Measurements from ENCODE around the gene CERKL. TPM values are rescaled to one million over a fixed set of nuclear protein-coding genes. Genes with fewer than 3 reads are reported as not detected.

Gene CERKL
- total RNA-seq, 1 donor from 2014 or later = 0.18 TPM

DNA sequence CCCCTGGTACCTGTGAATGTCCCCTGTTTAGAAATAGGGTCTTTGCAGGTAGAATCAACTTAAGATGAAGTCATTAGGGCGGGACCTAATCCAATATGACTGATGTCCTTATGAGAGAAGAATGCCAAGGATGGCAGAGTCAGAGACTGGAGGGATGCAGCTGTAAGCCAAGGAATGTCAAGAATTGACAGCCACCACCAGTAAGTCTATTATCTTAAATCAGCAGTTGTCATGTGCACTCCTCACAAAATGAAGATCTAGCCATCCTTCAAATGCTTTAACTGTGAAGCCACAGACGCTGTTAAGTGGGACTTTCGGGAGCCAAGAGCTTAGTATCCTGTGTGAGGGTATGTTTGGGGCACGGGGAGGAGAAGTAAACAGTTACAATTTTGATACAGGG is 116.5 kb downstream of the CERKL start:
- no peak for ATAC-seq (ENCODE audit: low read depth)
- peaks cover 55% of the 10 kb centered on the region for H3K36me3 Mint-ChIP-seq (ENCODE audit: low read depth)
- ChIA-PET POLR2A (no interaction called here), CTCF (no interaction called here)
- no peak overlapping the region for H3K27ac Mint-ChIP-seq
- no peaks in the 10 kb centered on the region for H3K27me3 Mint-ChIP-seq
- intact Hi-C loops (cut with micrococcal nuclease) = no loop called here
- TF ChIP-seq, protein P1, sequence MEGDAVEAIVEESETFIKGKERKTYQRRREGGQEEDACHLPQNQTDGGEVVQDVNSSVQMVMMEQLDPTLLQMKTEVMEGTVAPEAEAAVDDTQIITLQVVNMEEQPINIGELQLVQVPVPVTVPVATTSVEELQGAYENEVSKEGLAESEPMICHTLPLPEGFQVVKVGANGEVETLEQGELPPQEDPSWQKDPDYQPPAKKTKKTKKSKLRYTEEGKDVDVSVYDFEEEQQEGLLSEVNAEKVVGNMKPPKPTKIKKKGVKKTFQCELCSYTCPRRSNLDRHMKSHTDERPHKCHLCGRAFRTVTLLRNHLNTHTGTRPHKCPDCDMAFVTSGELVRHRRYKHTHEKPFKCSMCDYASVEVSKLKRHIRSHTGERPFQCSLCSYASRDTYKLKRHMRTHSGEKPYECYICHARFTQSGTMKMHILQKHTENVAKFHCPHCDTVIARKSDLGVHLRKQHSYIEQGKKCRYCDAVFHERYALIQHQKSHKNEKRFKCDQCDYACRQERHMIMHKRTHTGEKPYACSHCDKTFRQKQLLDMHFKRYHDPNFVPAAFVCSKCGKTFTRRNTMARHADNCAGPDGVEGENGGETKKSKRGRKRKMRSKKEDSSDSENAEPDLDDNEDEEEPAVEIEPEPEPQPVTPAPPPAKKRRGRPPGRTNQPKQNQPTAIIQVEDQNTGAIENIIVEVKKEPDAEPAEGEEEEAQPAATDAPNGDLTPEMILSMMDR (IDR thresholded peaks at IDR 0.05) = no peak
- H3K4me1 Mint-ChIP-seq = no peaks in the 10 kb centered on the region
- H3K9me3 Mint-ChIP-seq = no peaks in the 10 kb centered on the region
- no peak for DNase-seq
- no peak overlapping the region for H3K4me3 Mint-ChIP-seq

DNA sequence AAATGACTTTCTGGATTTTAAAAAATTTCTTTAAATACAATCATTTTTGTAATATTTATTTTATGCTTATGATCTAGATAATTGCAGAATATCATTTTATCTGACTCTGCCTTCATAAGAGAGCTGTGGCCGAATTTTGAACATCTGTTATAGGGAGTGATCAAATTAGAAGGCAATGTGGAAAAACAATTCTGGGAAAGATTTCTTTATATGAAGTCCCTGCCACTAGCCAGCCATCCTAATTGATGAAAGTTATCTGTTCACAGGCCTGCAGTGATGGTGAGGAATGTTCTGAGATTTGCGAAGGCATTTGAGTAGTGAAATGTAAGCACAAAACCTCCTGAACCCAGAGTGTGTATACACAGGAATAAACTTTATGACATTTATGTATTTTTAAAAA is 120.2 kb downstream of the CERKL start:
- Mint-ChIP-seq H3K4me3 (no peak overlapping the region), H3K4me1 (no peaks in the 10 kb centered on the region), H3K9me3 (no peaks in the 10 kb centered on the region), H3K27me3 (no peaks in the 10 kb centered on the region), H3K27ac (no peak overlapping the region), H3K36me3 (ENCODE audit: low read depth) (peaks cover 89% of the 10 kb centered on the region)
- POLR2A ChIA-PET = no interaction called here
- DNase-seq (no peak), ATAC-seq (ENCODE audit: low read depth) (no peak)
- intact Hi-C loops (cut with micrococcal nuclease) = loop anchor here (5.0 kb wide), 1 partner anchor 34 kb away; no protein-coding TSS in a partner anchor
- CTCF ChIA-PET = no interaction called here
- TF ChIP-seq, protein P1 (IDR thresholded peaks at IDR 0.05) = no peak

DNA sequence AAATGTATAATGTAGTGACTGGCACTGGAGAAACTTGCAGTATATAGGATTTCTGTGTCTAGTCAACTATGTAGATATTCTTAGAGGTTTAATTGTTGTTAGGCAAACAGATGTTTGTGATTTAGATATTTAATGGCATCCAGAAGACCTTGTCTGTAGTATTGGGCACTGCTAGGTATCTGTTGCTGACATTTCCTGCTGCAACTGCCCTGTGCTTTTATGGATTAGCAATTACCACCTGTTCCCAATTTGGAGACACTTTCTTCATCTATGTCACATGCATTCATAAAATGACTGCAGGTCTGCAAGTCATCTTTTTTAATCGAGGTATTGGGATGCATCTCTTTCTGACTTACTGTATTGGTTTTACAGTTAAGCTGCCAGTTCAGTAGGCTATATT is 128.5 kb downstream of the CERKL start:
- H3K4me1 Mint-ChIP-seq = no peaks in the 10 kb centered on the region
- H3K4me3 Mint-ChIP-seq = no peak overlapping the region
- intact Hi-C loops (cut with micrococcal nuclease) = no loop called here
- ChIA-PET CTCF (interaction anchor here (1.0 kb wide), 1 partner anchor 550 kb away, joined by 3 read pairs; no protein-coding TSS in a partner anchor), POLR2A (no interaction called here)
- DNase-seq (no peak), ATAC-seq (ENCODE audit: low read depth) (no peak)
- no peaks in the 10 kb centered on the region for H3K9me3 Mint-ChIP-seq
- TF ChIP-seq, protein P1 (IDR thresholded peaks at IDR 0.05) = no peak
- H3K36me3 Mint-ChIP-seq (ENCODE audit: low read depth) = peaks cover 81% of the 10 kb centered on the region
- H3K27me3 Mint-ChIP-seq = no peaks in the 10 kb centered on the region
- no peak overlapping the region for H3K27ac Mint-ChIP-seq

DNA sequence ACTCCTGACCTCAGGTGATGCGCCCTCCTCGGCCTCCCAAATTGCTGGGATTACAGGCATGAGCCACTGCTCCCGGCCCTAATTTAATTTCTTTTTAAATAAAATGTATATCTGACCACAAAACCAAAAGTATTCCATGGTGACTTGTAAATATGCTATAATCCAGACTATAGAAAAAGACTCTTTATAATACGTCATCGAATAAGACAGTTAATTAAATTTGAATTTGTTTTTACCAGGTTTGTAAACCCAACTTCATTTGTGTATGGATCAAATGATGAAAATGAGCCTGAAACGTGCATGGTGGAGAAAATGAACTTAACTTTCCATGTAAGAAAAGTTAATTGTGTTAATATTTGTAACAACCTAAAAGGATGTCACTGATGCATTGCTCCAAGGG is 129.8 kb downstream of the CERKL start:
- no peak for DNase-seq
- CTCF ChIA-PET = no interaction called here
- no peak for ATAC-seq (ENCODE audit: low read depth)
- Mint-ChIP-seq H3K9me3 (no peaks in the 10 kb centered on the region), H3K27me3 (no peaks in the 10 kb centered on the region), H3K4me3 (no peak overlapping the region), H3K4me1 (no peaks in the 10 kb centered on the region), H3K27ac (no peak overlapping the region), H3K36me3 (ENCODE audit: low read depth) (peaks cover 81% of the 10 kb centered on the region)
- POLR2A ChIA-PET = no interaction called here
- TF ChIP-seq, protein P1 (IDR thresholded peaks at IDR 0.05) = no peak
- intact Hi-C loops (cut with micrococcal nuclease) = no loop called here

DNA sequence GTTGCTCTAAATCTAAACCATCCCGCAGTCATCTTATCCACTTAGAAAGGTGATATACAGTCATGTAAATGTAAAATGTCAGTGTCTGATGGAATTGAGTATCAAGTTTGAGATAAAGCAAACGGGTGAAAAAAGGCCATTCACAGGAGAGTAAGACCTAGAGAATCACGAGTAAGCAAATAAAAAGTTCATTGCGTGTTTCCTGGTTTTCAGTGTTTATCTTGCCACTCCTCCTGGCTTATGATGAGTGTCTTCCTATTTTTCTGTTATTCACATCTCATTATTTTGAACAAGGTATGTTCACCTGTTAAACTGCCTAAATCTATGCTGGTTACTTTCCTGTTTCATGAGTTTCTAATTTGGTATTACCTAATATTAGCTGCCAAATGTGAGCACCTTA is 130.9 kb downstream of the CERKL start:
- Mint-ChIP-seq H3K27ac (no peak overlapping the region), H3K4me3 (no peak overlapping the region), H3K36me3 (ENCODE audit: low read depth) (peaks cover 79% of the 10 kb centered on the region), H3K4me1 (no peaks in the 10 kb centered on the region), H3K9me3 (no peaks in the 10 kb centered on the region), H3K27me3 (no peaks in the 10 kb centered on the region)
- no peak for ATAC-seq (ENCODE audit: low read depth)
- intact Hi-C loops (cut with micrococcal nuclease) = no loop called here
- POLR2A ChIA-PET = no interaction called here
- TF ChIP-seq, protein P1 (IDR thresholded peaks at IDR 0.05) = no peak
- CTCF ChIA-PET = no interaction called here
- DNase-seq = no peak
